HG03045 (cell line): ENCODE data around the gene AFP.
A peak's percentile ranks its signal among the peaks of the same experiment; 100 is the strongest.

ENCODE experiments used
- ATAC-seq: cut with Tn5 transposase; IDR thresholded peaks from one replicate; pipeline ENCODE4 v1.9.1; 2021; ENCODE audit warnings: mild to moderate bottlenecking, moderate library complexity; ENCODE audit not compliant: unreplicated experiment

AFP gene

GRCh38 chr4:73436674-73437557 is 895 bp downstream of the AFP start:
- ATAC-seq = no peak

- ATAC-seq = no peak
Observed at GRCh38 chr4:73437558-73437956, 1.5 kb downstream of the AFP start.

- ATAC-seq = no peak
Observed at GRCh38 chr4:73438048-73438447, 2.0 kb downstream of the AFP start.

GRCh38 chr4:73438582-73439215 is 2.7 kb downstream of the AFP start:
- no peak for ATAC-seq

GRCh38 chr4:73439445-73439844 is 3.4 kb downstream of the AFP start:
- ATAC-seq = no peak

- no peak for ATAC-seq
Observed at GRCh38 chr4:73439991-73440390, 4.0 kb downstream of the AFP start.

- ATAC-seq = no peak
Observed at GRCh38 chr4:73440653-73441052, 4.6 kb downstream of the AFP start.

GRCh38 chr4:73442275-73442674 is 6.3 kb downstream of the AFP start:
- ATAC-seq = no peak

GRCh38 chr4:73443224-73443623 is 7.2 kb downstream of the AFP start:
- no peak for ATAC-seq

GRCh38 chr4:73445383-73446335 is 9.6 kb downstream of the AFP start:
- ATAC-seq = no peak

GRCh38 chr4:73446336-73446938 is 10.4 kb downstream of the AFP start:
- peak; percentile 95 for ATAC-seq

GRCh38 chr4:73447671-73448070 is 11.7 kb downstream of the AFP start:
- no peak for ATAC-seq

GRCh38 chr4:73448448-73449203 is 12.6 kb downstream of the AFP start:
- no peak for ATAC-seq

GRCh38 chr4:73450398-73451004 is 14.5 kb downstream of the AFP start:
- ATAC-seq = no peak

- ATAC-seq = no peak
Observed at GRCh38 chr4:73451404-73451803, 15.4 kb downstream of the AFP start.

GRCh38 chr4:73451981-73452747 is 16.1 kb downstream of the AFP start:
- ATAC-seq = no peak

GRCh38 chr4:73452953-73453700 is 17.1 kb downstream of the AFP start:
- ATAC-seq = no peak

GRCh38 chr4:73453701-73454005 is 17.6 kb downstream of the AFP start:
- no peak for ATAC-seq
